Measurements from ENCODE around the gene DCDC1.

The DCDC1 gene

GRCh38 chr11:30823119-30823518 lies 546.4 kb downstream of the DCDC1 start:
- no peak overlapping the region for H3K4me3 ChIP-seq (ENCODE audit: low read depth in 1 of 2, low read length in 2 of 2)
- H3K4me1 ChIP-seq (ENCODE audit: control insufficient read depth in 1 of 2, insufficient read depth in 2 of 2, low read length in 2 of 2): no peaks in the 10 kb centered on the region
- no peaks in the 10 kb centered on the region for H3K9me3 ChIP-seq (ENCODE audit: control insufficient read depth in 1 of 2, low read length in 2 of 2)
- no peaks in the 10 kb centered on the region for H3K36me3 ChIP-seq (ENCODE audit: control insufficient read depth in 1 of 2, insufficient read depth in 2 of 2, low read length in 2 of 2)
- no peaks in the 10 kb centered on the region for H3K27me3 ChIP-seq (ENCODE audit: low read depth, low read length)
- no peak overlapping the region for H3K27ac ChIP-seq (ENCODE audit: low read length)

GRCh38 chr11:30821438-30821965 lies 548.0 kb downstream of the DCDC1 start:
- H3K4me3 ChIP-seq (ENCODE audit: low read depth in 1 of 2, low read length in 2 of 2): no peak overlapping the region
- no peaks in the 10 kb centered on the region for H3K27me3 ChIP-seq (ENCODE audit: low read depth, low read length)
- no peaks in the 10 kb centered on the region for H3K4me1 ChIP-seq (ENCODE audit: control insufficient read depth in 1 of 2, insufficient read depth in 2 of 2, low read length in 2 of 2)
- H3K9me3 ChIP-seq (ENCODE audit: control insufficient read depth in 1 of 2, low read length in 2 of 2): no peaks in the 10 kb centered on the region
- no peaks in the 10 kb centered on the region for H3K36me3 ChIP-seq (ENCODE audit: control insufficient read depth in 1 of 2, insufficient read depth in 2 of 2, low read length in 2 of 2)
- H3K27ac ChIP-seq (ENCODE audit: low read length): no peak overlapping the region

DNA sequence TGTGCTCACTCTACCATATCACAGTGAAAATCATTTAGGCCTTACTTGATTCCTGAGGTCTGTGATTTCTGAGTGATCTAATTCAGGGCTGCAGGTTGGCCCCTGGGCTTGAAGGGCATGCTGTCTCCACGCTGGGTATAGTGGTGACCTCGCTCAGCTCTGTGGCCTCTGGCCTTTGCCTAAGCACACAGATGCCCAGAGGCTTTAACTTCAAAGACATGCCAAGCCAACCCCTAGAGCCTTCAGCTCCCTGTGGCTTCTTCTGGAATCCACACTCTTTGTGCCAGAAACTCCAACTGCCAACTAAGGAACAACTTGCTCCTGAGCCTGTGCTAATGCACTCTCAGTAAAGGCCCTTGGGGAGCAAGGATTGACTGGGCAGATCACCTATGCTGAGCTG lies 550.8 kb downstream of the DCDC1 start:
- H3K4me3 ChIP-seq (ENCODE audit: low read depth in 1 of 2, low read length in 2 of 2): no peak overlapping the region
- H3K4me1 ChIP-seq (ENCODE audit: control insufficient read depth in 1 of 2, insufficient read depth in 2 of 2, low read length in 2 of 2): no peaks in the 10 kb centered on the region
- no peak overlapping the region for H3K27ac ChIP-seq (ENCODE audit: low read length)
- H3K27me3 ChIP-seq (ENCODE audit: low read depth, low read length): no peaks in the 10 kb centered on the region
- H3K9me3 ChIP-seq (ENCODE audit: control insufficient read depth in 1 of 2, low read length in 2 of 2): no peaks in the 10 kb centered on the region
- no peaks in the 10 kb centered on the region for H3K36me3 ChIP-seq (ENCODE audit: control insufficient read depth in 1 of 2, insufficient read depth in 2 of 2, low read length in 2 of 2)

DNA sequence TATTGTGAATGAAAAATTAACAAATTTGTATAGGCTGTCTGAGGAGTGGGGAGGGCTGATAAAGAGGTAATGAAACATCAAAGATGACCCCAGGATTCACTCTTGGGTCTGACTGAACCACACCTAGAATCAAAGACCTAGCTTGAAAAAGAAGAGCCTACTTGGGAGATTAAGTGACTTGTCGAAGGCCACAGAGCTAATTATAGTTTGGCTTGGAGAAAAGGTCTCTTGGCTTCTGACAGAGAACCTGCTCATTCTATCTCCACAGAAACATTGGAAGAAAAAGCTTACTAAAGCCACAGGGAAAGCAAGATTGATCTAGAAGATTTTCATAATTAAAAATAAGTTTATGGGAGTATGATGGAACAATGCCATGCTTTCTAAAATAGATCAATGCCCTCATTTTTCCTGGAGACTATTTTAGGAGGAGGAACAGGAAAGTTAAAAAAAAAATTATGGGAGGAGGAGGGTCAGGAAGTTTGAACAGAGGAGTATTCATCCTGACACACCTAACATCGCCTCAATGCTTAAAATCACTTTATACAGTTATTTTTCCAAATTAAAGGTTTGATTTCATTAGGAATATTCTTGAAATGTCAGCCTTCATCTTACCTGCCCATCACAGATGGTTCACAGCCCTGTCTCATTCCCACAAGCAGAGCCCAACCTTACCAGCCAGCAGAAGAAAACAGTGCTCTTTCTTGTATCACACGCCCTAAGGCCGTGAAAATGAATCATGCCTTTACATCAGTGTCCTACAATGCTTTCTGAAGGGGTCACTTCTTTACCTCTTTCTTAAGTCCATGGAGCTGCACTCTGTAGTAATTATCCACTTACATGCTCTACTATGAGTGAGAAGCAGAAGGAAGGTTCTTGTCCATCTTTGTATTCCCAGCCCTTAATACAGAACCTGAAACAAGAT lies 552.3 kb downstream of the DCDC1 start:
- no peaks in the 10 kb centered on the region for H3K27me3 ChIP-seq (ENCODE audit: low read depth, low read length)
- H3K9me3 ChIP-seq (ENCODE audit: control insufficient read depth in 1 of 2, low read length in 2 of 2): no peaks in the 10 kb centered on the region
- no peak overlapping the region for H3K4me3 ChIP-seq (ENCODE audit: low read depth in 1 of 2, low read length in 2 of 2)
- no peak overlapping the region for H3K27ac ChIP-seq (ENCODE audit: low read length)
- H3K36me3 ChIP-seq (ENCODE audit: control insufficient read depth in 1 of 2, insufficient read depth in 2 of 2, low read length in 2 of 2): no peaks in the 10 kb centered on the region
- H3K4me1 ChIP-seq (ENCODE audit: control insufficient read depth in 1 of 2, insufficient read depth in 2 of 2, low read length in 2 of 2): no peaks in the 10 kb centered on the region

GRCh38 chr11:30815619-30816018 lies 553.9 kb downstream of the DCDC1 start:
- H3K4me3 ChIP-seq (ENCODE audit: low read depth in 1 of 2, low read length in 2 of 2): no peak overlapping the region

DNA sequence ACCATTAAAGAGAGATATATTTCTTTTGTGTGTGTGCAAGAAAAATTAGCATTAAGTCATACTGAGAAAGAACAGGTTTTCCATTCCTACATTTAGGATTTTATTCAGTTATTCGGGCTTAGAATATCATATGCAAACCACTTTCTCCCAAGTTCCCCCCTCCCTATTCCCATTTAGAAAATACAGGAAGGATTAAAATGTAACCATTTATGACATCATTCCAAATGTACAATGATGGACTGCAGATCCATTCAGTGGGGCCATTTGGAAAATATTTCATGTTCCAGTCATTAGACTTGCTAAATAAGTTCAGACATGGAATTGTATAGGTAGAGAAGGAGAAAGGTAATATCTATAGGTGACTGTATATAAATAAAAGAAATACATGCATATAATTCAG lies 554.8 kb downstream of the DCDC1 start:
- Histone ChIP-seq H3K9me3 (ENCODE audit: control insufficient read depth in 1 of 2, low read length in 2 of 2) (no peaks in the 10 kb centered on the region), H3K36me3 (ENCODE audit: control insufficient read depth in 1 of 2, insufficient read depth in 2 of 2, low read length in 2 of 2) (no peaks in the 10 kb centered on the region), H3K4me1 (ENCODE audit: control insufficient read depth in 1 of 2, insufficient read depth in 2 of 2, low read length in 2 of 2) (no peaks in the 10 kb centered on the region), H3K4me3 (ENCODE audit: low read depth in 1 of 2, low read length in 2 of 2) (no peak overlapping the region), H3K27ac (ENCODE audit: low read length) (no peak overlapping the region), H3K27me3 (ENCODE audit: low read depth, low read length) (no peaks in the 10 kb centered on the region)

More at GRCh38 chr11:30815619-30816018, 553.9 kb downstream of the DCDC1 start:
- H3K27ac ChIP-seq (ENCODE audit: low read length): no peak overlapping the region
- no peaks in the 10 kb centered on the region for H3K27me3 ChIP-seq (ENCODE audit: low read depth, low read length)
- no peaks in the 10 kb centered on the region for H3K9me3 ChIP-seq (ENCODE audit: control insufficient read depth in 1 of 2, low read length in 2 of 2)
- H3K4me1 ChIP-seq (ENCODE audit: control insufficient read depth in 1 of 2, insufficient read depth in 2 of 2, low read length in 2 of 2): no peaks in the 10 kb centered on the region
- H3K36me3 ChIP-seq (ENCODE audit: control insufficient read depth in 1 of 2, insufficient read depth in 2 of 2, low read length in 2 of 2): no peaks in the 10 kb centered on the region
